ENCODE data around the gene ABCA13.

The ABCA13 gene

DNA sequence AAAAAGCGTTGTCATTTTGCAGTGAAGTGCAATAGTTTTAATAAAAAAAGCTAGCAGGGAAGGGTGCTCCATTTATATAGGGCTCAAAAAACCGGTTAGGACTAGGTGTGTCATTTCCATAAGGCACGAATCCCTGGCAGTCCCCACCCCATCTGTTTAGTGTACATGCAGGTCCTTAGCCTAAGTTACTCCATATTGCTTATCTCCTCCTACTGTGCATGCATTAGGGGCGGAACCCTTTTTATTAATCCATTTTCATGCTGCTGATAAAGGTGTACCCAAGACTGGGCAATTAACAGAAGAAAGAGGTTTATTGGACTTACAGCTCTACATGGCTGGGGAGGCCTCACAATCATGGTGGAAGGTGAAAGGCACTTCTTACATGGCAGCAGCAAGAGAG lies 301.4 kb downstream of the ABCA13 start:
- H3K27me3 ChIP-seq (ENCODE audit: insufficient read depth, low read depth, severe bottlenecking): no peaks in the 10 kb centered on the region
- H3K4me3 ChIP-seq (ENCODE audit: low read depth, low read length): no peak overlapping the region
- no peak for DNase-seq
- H3K27ac ChIP-seq: no peak overlapping the region
- TF ChIP-seq, protein P1, sequence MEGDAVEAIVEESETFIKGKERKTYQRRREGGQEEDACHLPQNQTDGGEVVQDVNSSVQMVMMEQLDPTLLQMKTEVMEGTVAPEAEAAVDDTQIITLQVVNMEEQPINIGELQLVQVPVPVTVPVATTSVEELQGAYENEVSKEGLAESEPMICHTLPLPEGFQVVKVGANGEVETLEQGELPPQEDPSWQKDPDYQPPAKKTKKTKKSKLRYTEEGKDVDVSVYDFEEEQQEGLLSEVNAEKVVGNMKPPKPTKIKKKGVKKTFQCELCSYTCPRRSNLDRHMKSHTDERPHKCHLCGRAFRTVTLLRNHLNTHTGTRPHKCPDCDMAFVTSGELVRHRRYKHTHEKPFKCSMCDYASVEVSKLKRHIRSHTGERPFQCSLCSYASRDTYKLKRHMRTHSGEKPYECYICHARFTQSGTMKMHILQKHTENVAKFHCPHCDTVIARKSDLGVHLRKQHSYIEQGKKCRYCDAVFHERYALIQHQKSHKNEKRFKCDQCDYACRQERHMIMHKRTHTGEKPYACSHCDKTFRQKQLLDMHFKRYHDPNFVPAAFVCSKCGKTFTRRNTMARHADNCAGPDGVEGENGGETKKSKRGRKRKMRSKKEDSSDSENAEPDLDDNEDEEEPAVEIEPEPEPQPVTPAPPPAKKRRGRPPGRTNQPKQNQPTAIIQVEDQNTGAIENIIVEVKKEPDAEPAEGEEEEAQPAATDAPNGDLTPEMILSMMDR (IDR thresholded peaks at IDR 0.05; ENCODE audit: low read depth, low read length): no peak
- H3K36me3 ChIP-seq: no peaks in the 10 kb centered on the region
- H3K9me3 ChIP-seq (ENCODE audit: severe bottlenecking): no peaks in the 10 kb centered on the region

DNA sequence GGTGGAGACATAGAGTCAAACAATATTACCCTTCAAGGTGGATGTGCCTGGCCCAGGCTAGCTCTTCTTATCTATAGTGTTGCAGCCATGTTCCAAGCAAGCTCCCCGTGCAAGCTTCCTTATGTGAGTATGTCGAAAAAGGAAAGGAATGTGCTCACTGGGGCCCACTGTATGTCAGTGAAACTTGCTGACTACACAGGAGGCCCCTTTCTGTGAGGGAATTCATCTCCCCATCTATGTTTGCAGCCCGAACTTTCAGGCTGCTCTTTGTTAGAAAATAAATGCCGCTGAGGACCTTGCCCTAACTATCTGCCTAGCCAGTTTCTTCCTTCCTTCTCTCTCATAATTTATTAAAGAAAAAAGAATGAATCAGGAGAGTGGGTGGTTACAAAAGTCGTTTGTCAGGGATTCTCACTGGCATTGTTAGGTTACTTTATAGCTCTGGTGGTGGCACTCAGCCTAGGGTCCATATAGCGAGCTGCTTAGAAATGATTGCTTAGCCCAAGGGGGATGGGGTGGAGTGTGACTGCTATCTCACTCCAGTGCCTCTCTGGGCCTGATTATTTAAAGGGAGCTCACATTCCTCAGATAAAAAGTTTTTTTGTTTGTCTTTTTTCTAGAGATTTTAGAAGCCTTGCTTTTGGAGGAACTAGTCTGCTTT lies 302.1 kb downstream of the ABCA13 start:
- no peak for DNase-seq
- Histone ChIP-seq H3K36me3 (no peaks in the 10 kb centered on the region), H3K9me3 (ENCODE audit: severe bottlenecking) (no peaks in the 10 kb centered on the region), H3K4me3 (ENCODE audit: low read depth, low read length) (no peak overlapping the region), H3K27ac (no peak overlapping the region), H3K27me3 (ENCODE audit: insufficient read depth, low read depth, severe bottlenecking) (no peaks in the 10 kb centered on the region)
- TF ChIP-seq, protein P1 (IDR thresholded peaks at IDR 0.05; ENCODE audit: low read depth, low read length): no peak

DNA sequence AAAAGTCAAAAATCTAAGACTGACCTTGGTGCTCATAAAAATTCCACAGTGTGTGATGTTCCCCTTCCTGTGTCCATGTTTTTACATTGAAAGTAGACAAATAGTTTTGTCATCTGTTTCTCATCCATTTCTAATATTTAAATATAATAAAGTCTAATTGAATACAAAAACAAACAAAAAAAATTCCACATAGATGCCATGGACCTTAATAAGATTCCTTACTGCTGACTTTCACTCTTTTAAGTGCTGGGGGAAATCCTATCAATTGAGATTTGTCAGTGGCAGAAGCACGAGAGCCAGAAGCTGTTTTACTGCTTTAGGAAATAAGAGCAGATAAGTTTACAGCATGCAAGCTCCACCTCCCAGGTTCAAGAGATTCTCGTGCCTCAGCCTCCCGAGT lies 310.0 kb downstream of the ABCA13 start:
- Histone ChIP-seq H3K36me3 (no peaks in the 10 kb centered on the region), H3K9me3 (ENCODE audit: severe bottlenecking) (no peaks in the 10 kb centered on the region), H3K27ac (no peak overlapping the region), H3K4me3 (ENCODE audit: low read depth, low read length) (no peak overlapping the region), H3K27me3 (ENCODE audit: insufficient read depth, low read depth, severe bottlenecking) (no peaks in the 10 kb centered on the region)
- TF ChIP-seq, protein P1 (IDR thresholded peaks at IDR 0.05; ENCODE audit: low read depth, low read length): no peak
- DNase-seq: no peak

DNA sequence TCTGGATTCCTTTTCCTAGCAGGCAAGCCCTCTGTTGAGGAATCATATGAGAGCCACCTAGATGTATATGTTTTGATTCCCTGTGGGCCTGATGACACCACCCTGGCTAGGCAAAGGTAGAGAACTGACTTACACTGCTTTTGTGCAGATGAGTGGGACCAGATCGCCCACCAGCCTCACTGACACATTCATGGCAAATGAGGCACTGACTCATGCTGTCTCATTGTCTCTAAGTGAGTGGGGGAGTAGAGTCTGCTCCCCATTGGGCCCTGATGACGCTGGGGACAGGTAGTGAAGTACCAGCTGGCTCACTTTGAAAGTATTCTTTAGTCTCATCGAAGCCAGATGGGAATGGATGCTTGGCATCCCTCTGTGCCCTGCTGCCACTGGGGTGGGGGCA lies 326.3 kb downstream of the ABCA13 start:
- Histone ChIP-seq H3K9me3 (ENCODE audit: severe bottlenecking) (no peaks in the 10 kb centered on the region), H3K4me3 (ENCODE audit: low read depth, low read length) (no peak overlapping the region), H3K27ac (no peak overlapping the region), H3K27me3 (ENCODE audit: insufficient read depth, low read depth, severe bottlenecking) (no peaks in the 10 kb centered on the region), H3K36me3 (no peaks in the 10 kb centered on the region)
- no peak for DNase-seq
- TF ChIP-seq, protein P1 (IDR thresholded peaks at IDR 0.05; ENCODE audit: low read depth, low read length): no peak

DNA sequence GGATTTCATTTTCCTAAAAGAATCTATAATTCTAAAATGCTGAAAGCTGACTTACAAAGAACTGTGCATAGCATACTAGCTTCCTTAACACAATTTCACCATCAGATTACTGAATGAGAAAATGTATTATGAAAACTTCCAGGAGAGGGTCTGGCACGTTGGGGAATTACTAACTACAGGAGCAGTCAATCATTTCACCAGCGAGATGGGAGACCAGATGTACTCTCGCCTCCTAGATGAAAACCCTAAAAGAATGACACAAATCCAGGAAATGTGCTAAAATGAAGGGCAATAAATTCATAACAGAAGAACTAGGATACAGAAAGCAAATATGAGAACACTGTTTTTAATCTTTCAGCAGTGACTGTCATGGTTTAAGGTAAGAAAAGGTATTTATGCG lies 330.8 kb downstream of the ABCA13 start:
- no peak overlapping the region for H3K27ac ChIP-seq
- no peak overlapping the region for H3K4me3 ChIP-seq (ENCODE audit: low read depth, low read length)
- no peaks in the 10 kb centered on the region for H3K36me3 ChIP-seq
- no peak for DNase-seq
- no peaks in the 10 kb centered on the region for H3K27me3 ChIP-seq (ENCODE audit: insufficient read depth, low read depth, severe bottlenecking)
- no peaks in the 10 kb centered on the region for H3K9me3 ChIP-seq (ENCODE audit: severe bottlenecking)
- TF ChIP-seq, protein P1 (IDR thresholded peaks at IDR 0.05; ENCODE audit: low read depth, low read length): no peak

DNA sequence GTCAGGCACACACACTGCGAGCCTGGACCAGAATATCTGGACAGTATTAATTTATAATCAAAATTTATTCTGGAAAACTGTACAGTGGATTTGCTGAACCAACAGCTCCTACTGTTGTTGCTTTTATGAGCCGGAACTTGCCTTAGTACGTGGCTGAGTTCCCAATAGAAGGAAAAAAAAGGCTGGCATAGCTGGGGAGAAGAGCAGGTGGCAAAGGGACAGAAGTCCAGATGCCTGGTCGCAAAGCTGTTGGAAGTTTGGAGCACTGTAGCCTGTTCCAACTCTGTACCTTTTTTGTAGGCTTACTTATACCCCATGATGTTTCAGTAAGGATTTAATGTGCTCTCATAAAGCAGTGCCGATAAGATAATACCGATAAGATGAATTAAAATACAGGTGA lies 333.8 kb downstream of the ABCA13 start:
- Histone ChIP-seq H3K36me3 (no peaks in the 10 kb centered on the region), H3K27ac (no peak overlapping the region), H3K9me3 (ENCODE audit: severe bottlenecking) (no peaks in the 10 kb centered on the region), H3K4me3 (ENCODE audit: low read depth, low read length) (no peak overlapping the region), H3K27me3 (ENCODE audit: insufficient read depth, low read depth, severe bottlenecking) (no peaks in the 10 kb centered on the region)
- DNase-seq: no peak
- TF ChIP-seq, protein P1 (IDR thresholded peaks at IDR 0.05; ENCODE audit: low read depth, low read length): no peak

Data from WERI-Rb-1 (cell line).